BJ (cell line): Measurements from ENCODE around the gene MX1. TPM values are rescaled to one million over a fixed set of nuclear protein-coding genes. Genes with fewer than 3 reads are reported as not detected.

Experiments
- CTCF ChIA-PET: fragments of 350-600 bp; formaldehyde crosslinking; extraction: SDS; loops from one replicate; lab custom pipeline; 2021; ENCODE audit warnings: antibody characterized with exemption, inconsistent platforms; lab: Yijun Ruan, JAX
- POLR2A ChIA-PET: fragments of 300-600 bp; sonication (Branson Sonifier 250); formaldehyde crosslinking; extraction: SDS; loops from one replicate; lab custom pipeline; 2021; ENCODE audit warnings: antibody characterized with exemption; lab: Charles Lee
- DNase-seq: peaks from one replicate; pipeline ENCODE4 v3.0.0-alpha.2; 2011; ENCODE audit warnings: low read depth
- H3K27me3 ChIP-seq: 2 replicates; pipeline ENCODE4 v1.6.0; 2011; ENCODE audit warnings: low read length; ENCODE audit not compliant: control insufficient read depth, insufficient read depth
- H3K36me3 ChIP-seq: 2 replicates; pipeline ENCODE4 v1.5.1; 2011; ENCODE audit warnings: low read length; ENCODE audit not compliant: control insufficient read depth, insufficient read depth
- H3K4me3 ChIP-seq: 2 replicates; pipeline ENCODE4 v1.5.1; 2011; ENCODE audit warnings: low read depth, mild to moderate bottlenecking, control low read depth, low read length
- CTCF ChIP-seq: IDR thresholded peaks from 2 replicates; pipeline ENCODE4 v1.5.1; 2011; ENCODE audit warnings: low read depth, mild to moderate bottlenecking, control low read depth, inconsistent platforms, low read length, moderate library complexity; ENCODE audit not compliant: insufficient read depth
- polyA plus RNA-seq: library from polyadenylated mRNA; depleted of rRNA; stranded (reverse); fragments of >200 nt; gene quantifications from 2 replicates; pipeline ENCODE4 v1.2.3, GENCODE V29; 2011

MX1 gene
- polyA plus RNA-seq, 1 experiment = 7.2 TPM

- H3K27me3 ChIP-seq = no peaks in the 10 kb centered on the region; the same call in 1 of the 2 replicates
- 0 out of 2 replicates have a peak, but pooled peaks cover 1% of the 10 kb centered on the region for H3K36me3 ChIP-seq
- CTCF ChIA-PET = no interaction called here
- H3K4me3 ChIP-seq = no peak overlapping the region
- no peak for DNase-seq
- POLR2A ChIA-PET = no interaction called here
- no peak for TF ChIP-seq CTCF
Measured at GRCh38 chr21:41406340-41406739, 19.7 kb upstream of the MX1 start.

GRCh38 chr21:41407541-41408460 is 18.2 kb upstream of the MX1 start:
- CTCF ChIA-PET = no interaction called here
- Histone ChIP-seq H3K27me3 (no peaks in the 10 kb centered on the region; the same call in 1 of the 2 replicates), H3K36me3 (0 out of 2 replicates have a peak, but pooled peaks cover 1% of the 10 kb centered on the region), H3K4me3 (no peak overlapping the region)
- no peak for TF ChIP-seq CTCF
- POLR2A ChIA-PET = no interaction called here
- DNase-seq = no peak

GRCh38 chr21:41410361-41410760 is 15.7 kb upstream of the MX1 start:
- no peak for TF ChIP-seq CTCF
- Histone ChIP-seq H3K36me3 (0 out of 2 replicates have a peak, but pooled peaks cover 1% of the 10 kb centered on the region), H3K27me3 (no peaks in the 10 kb centered on the region; the same call in 1 of the 2 replicates), H3K4me3 (no peak overlapping the region)
- CTCF ChIA-PET = interaction anchor here (1.3 kb wide), 1 partner anchor 50 kb away, joined by 3 read pairs; no protein-coding TSS in a partner anchor
- DNase-seq = no peak
- POLR2A ChIA-PET = no interaction called here

- Histone ChIP-seq H3K36me3 (0 out of 2 replicates have a peak, but pooled peaks cover 1% of the 10 kb centered on the region), H3K27me3 (no peaks in the 10 kb centered on the region; the same call in 1 of the 2 replicates), H3K4me3 (no peak overlapping the region)
- no peak for TF ChIP-seq CTCF
- ChIA-PET POLR2A (no interaction called here), CTCF (no interaction called here)
- DNase-seq = no peak
Measured at GRCh38 chr21:41410767-41411448, 15.1 kb upstream of the MX1 start.
